Bronchial epithelial cell (primary cell): ENCODE results near the gene DYRK4. TPM values are rescaled to one million over a fixed set of nuclear protein-coding genes. Genes with fewer than 3 reads are reported as not detected.

Experiments used
- DNase-seq: peaks from one replicate; pipeline ENCODE4 v3.0.0-alpha.2; 2010; ENCODE audit warnings: low read depth
- FAIRE-seq: peaks from 2 replicates; lab custom pipeline; 2011; peaks lifted over from hg19 to GRCh38; lab: Jason Lieb, UNC
- H3K27me3 ChIP-seq: 2 replicates; pipeline ENCODE4 v1.5.1; 2011; ENCODE audit warnings: low read length; ENCODE audit not compliant: control insufficient read depth, insufficient read depth
- H3K36me3 ChIP-seq: 2 replicates; pipeline ENCODE4 v1.5.1; 2011; ENCODE audit warnings: low read length; ENCODE audit not compliant: control insufficient read depth, insufficient read depth
- H3K4me3 ChIP-seq: 2 replicates; pipeline ENCODE4 v1.5.1; 2011; ENCODE audit warnings: mild to moderate bottlenecking, low read depth, low read length, control low read depth
- total RNA-seq: library from RNA; depleted of rRNA; stranded (reverse); fragments of >200 nt; gene quantifications from 2 replicates; pipeline ENCODE4 v1.2.1, GENCODE V29; 2014
- TF ChIP-seq, protein P1 (sequence below): IDR thresholded peaks from 2 replicates; pipeline ENCODE4 v1.5.1; 2011; ENCODE audit warnings: mild to moderate bottlenecking, moderate library complexity, low read length, control low read depth, inconsistent platforms; ENCODE audit not compliant: insufficient read depth, severe bottlenecking

Gene DYRK4
- total RNA-seq, 1 donor from 2014 or later, result 20.0 TPM

DNA sequence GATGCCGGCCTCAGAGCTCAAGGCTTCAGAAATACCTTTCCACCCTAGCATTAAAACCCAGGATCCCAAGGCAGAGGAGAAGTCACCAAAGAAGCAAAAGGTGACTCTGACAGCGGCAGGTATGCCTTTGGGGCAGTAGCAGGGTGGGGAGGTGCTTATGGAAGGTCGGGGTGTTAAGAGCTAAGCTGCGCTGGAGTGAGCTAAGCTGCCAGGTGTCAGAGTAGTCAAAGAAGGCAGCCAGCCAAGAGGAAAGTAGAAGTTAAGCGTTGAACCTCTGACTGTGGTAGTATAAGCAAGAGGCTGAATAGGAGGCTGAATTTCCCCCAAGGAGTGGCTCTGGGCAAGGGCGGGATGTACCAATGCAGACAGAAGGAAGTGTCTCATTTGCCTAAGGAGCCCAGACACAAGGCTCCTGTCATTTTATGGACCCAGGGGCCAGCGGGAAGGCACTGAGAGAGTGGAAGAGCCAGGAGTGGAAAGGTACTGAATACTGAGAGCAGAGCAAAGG, 29.2 kb downstream of the DYRK4 start:
- H3K4me3 ChIP-seq, result no peak overlapping the region
- no peak for DNase-seq
- H3K27me3 ChIP-seq, result no peaks in the 10 kb centered on the region
- TF ChIP-seq, protein P1, sequence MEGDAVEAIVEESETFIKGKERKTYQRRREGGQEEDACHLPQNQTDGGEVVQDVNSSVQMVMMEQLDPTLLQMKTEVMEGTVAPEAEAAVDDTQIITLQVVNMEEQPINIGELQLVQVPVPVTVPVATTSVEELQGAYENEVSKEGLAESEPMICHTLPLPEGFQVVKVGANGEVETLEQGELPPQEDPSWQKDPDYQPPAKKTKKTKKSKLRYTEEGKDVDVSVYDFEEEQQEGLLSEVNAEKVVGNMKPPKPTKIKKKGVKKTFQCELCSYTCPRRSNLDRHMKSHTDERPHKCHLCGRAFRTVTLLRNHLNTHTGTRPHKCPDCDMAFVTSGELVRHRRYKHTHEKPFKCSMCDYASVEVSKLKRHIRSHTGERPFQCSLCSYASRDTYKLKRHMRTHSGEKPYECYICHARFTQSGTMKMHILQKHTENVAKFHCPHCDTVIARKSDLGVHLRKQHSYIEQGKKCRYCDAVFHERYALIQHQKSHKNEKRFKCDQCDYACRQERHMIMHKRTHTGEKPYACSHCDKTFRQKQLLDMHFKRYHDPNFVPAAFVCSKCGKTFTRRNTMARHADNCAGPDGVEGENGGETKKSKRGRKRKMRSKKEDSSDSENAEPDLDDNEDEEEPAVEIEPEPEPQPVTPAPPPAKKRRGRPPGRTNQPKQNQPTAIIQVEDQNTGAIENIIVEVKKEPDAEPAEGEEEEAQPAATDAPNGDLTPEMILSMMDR, result no peak
- H3K36me3 ChIP-seq, result no peaks in the 10 kb centered on the region
- no peak for FAIRE-seq

DNA sequence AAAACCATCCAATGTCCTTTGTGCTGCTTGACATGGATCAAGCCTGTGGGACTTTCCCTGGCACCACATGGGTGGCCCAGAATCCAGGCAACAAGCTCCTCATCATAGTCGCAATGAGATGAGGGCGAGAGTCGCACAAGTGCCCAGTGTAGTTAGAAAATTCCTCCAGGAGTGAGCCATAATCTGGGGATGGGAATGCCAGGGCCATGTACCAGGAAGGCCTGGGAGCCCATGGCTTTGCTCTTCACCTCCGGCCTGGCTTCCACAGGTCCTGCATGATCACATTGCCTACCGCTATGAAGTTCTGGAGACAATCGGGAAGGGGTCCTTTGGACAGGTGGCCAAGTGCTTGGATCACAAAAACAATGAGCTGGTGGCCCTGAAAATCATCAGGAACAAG, 33.9 kb downstream of the DYRK4 start:
- H3K27me3 ChIP-seq, result no peaks in the 10 kb centered on the region
- DNase-seq (no peak), FAIRE-seq (no peak)
- TF ChIP-seq, protein P1, result no peak
- H3K4me3 ChIP-seq, result no peak overlapping the region
- no peaks in the 10 kb centered on the region for H3K36me3 ChIP-seq

DNA sequence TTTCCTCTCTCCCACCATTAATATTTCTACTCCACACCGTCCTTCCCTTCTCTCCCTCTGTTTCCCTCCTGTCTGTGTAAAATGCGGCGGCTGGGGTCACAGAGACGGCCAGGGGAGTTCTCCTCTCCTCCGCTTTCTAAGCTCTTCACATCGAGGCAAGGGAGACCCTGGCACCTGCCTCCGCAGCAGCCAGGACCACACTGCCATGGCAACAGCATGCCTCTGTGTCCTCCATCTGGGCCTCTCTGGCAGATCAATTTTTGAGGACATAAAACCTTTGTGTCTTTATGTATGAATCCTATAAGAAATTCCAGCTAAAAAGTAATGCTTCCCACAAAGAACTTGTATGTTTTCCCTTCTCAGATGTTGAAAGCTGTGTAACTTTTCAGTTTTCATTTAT, 41.4 kb downstream of the DYRK4 start:
- FAIRE-seq (no peak), DNase-seq (no peak)
- H3K4me3 ChIP-seq, result no peak overlapping the region
- H3K36me3 ChIP-seq, result peaks cover 1% of the 10 kb centered on the region
- H3K27me3 ChIP-seq, result no peaks in the 10 kb centered on the region
- TF ChIP-seq, protein P1, result no peak

DNA sequence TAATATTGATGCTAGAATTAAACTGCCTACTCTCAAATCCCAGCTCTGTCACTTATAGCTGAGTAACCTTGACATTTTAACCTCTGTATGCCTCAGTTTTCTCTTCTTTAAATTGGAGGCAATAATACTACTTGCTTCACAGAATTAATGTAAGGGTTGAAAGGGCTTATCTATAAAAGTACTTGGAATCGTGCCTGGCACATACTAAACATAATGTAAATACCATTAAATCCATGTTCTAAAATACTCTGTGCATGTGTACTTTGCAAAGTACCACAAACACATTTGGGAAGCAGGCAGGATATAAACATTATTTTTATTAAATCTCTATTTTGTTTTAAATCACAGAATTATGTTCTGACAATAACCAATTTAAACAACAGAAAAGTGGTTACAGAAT, 41.9 kb downstream of the DYRK4 start:
- Histone ChIP-seq H3K36me3 (peaks cover 2% of the 10 kb centered on the region), H3K27me3 (no peaks in the 10 kb centered on the region), H3K4me3 (no peak overlapping the region)
- FAIRE-seq (no peak), DNase-seq (no peak)
- TF ChIP-seq, protein P1, result no peak

DNA sequence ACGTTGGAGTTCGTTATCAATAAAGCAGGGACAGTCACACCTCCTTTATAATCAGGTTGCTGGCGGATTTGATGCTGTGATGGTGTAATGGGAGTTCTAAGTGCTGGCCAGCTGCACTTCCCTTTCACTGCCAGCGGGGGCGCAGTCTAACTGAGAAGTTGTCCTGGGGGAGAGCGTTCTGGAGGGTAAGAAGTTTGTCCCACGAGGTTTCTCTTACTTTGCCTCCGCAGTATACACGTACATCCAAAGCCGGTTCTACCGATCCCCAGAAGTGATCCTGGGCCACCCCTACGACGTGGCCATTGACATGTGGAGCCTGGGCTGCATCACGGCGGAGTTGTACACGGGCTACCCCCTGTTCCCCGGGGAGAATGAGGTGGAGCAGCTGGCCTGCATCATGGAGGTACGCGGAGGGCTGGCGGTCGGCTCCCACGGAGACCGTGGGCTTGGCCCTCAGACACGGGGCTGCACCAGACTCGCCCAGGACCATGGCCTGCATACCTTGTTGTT, 42.7 kb downstream of the DYRK4 start:
- Histone ChIP-seq H3K4me3 (peak overlapping the region; percentile 78), H3K27me3 (no peaks in the 10 kb centered on the region), H3K36me3 (peaks cover 2% of the 10 kb centered on the region)
- FAIRE-seq (no peak), DNase-seq (peak; percentile 87)
- TF ChIP-seq, protein P1, result peak; percentile 98

DNA sequence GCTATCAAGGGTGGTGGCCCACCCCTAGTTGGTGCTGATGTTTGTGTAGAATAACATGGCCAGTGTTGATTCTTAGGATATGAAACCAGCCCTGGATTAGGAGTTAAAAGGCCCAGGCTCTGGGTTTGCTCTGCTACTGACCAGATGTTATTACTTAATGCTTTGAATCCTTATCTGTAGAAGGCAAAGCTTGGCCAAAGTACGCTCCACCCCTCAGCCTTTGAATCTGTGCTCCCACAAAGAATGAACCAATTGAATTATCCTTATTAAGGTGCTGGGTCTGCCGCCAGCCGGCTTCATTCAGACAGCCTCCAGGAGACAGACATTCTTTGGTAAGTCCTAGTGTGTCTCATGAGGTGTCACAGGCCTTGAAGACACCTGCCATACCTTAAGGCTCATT, 45.0 kb downstream of the DYRK4 start:
- no peak for DNase-seq
- TF ChIP-seq, protein P1, result no peak
- Histone ChIP-seq H3K4me3 (no peak overlapping the region), H3K36me3 (peaks cover 6% of the 10 kb centered on the region), H3K27me3 (no peaks in the 10 kb centered on the region)
- FAIRE-seq, result no peak
